Activated T-helper 1 cell treated with anti-CD3 and anti-CD28 coated beads, Interleukin-2, amount 50 U/mL, for 16 hours (primary cell): ENCODE data around the gene AUTS2.
A peak's percentile ranks its signal among the peaks of the same experiment; 100 is the strongest.
"Not testable (repeated sequence)": the region's sequence is repeated elsewhere in the genome, so short reads cannot be mapped to it uniquely, and the experiment has no call there.

ENCODE experiments used
- DNase-seq, 2 donors: peaks; one replicate each; pipeline ENCODE4 v3.0.0-alpha.2; 2020; ENCODE audit warnings: low read depth in 1 of 2, low spot score in 1 of 2

Gene AUTS2

GRCh38 chr7:70632400-70632799, 1034.1 kb downstream of the AUTS2 start:
- no peak for DNase-seq

DNA sequence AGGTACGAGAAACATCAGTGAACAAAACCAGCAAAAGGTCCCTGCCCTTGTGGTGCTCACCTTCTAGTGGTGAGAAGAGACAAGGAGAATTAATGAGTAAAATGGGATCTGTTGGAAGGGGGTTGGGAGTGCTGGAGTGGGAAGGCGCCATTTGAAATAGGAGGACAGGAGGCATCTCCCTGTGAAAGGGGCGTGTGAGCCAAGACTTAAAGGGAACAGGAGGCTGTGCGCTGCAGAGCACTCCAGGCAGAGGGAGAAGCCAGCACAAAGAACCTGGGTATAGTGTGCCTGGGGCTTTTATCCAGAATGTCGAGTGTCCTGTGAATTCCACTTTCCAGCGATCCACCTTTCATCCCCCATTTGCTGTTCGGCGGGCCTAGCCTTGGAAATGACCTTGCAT, 1035.8 kb downstream of the AUTS2 start:
- DNase-seq = no peak

GRCh38 chr7:70634610-70635068, 1036.4 kb downstream of the AUTS2 start:
- DNase-seq = no peak

- DNase-seq = no peak
Measured at GRCh38 chr7:70635633-70636032, 1037.4 kb downstream of the AUTS2 start.

DNA sequence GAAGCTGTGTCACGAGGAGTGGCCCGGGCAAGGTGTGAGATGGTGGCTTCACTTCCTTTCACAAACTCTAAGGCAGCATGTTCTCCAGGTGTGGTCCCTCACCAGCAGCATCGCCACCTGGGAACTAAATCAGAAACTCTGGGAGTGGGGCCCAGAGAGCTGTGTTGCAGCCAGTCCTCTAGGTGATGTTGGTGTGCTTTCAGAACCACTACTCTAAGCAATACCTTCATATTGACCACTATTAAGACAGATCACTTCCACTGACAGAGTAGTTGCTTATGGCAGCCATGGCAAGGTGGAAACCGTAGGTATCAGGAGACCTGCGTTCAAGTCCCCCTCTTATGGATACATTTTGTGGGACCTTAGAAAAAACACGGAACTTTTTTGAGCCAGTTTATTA, 1037.9 kb downstream of the AUTS2 start:
- no peak for DNase-seq

- no peak for DNase-seq
Measured at GRCh38 chr7:70637726-70638125, 1039.5 kb downstream of the AUTS2 start.

GRCh38 chr7:70638158-70639107, 1040.2 kb downstream of the AUTS2 start:
- DNase-seq = no peak

- DNase-seq = no peak
Measured at GRCh38 chr7:70640266-70640833, 1042.1 kb downstream of the AUTS2 start.

DNA sequence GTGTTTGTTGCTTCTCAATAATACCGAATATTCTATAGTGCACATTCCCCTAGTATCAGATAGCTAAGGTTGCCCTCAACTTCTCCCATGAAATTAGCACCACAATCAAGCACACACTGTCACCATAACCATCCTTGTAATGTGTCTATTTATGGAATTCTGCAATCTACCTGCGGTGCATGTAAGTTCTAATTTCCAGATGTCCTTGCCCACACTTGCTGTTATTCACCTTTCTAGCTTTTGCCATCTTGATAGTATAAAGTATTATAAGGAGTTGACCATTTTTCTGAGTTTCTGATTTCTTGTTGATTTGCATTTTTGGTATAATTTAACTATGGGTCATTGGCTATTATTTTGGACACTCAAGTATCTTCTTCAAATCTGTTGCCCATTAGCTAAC, 1043.6 kb downstream of the AUTS2 start:
- no peak for DNase-seq

GRCh38 chr7:70645279-70645678, 1047.0 kb downstream of the AUTS2 start:
- DNase-seq = no peak

DNA sequence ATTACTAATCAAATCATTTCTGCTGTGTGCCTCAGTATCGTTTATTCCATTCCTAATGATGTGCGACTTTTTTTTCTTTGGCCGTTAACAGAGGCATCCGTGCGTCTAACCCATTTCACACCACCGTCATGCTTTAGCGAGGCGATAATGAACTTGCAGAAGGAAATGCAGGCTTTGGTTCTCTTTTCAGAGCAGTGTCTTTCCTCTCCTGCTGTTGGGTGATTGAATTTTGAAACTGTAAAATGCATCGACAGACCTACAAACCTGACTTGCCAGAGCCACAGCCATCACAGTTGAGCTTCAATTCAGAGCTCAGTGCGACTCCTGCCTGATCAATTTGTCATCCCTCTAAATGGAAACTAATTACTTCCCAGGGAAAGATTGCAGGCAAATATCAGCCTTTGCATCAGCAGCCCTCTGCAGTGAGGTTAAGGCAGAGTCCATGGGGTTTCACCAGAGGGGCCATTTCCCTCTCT, 1047.6 kb downstream of the AUTS2 start:
- DNase-seq = no peak

GRCh38 chr7:70646536-70647248, 1048.4 kb downstream of the AUTS2 start:
- DNase-seq = no peak

DNA sequence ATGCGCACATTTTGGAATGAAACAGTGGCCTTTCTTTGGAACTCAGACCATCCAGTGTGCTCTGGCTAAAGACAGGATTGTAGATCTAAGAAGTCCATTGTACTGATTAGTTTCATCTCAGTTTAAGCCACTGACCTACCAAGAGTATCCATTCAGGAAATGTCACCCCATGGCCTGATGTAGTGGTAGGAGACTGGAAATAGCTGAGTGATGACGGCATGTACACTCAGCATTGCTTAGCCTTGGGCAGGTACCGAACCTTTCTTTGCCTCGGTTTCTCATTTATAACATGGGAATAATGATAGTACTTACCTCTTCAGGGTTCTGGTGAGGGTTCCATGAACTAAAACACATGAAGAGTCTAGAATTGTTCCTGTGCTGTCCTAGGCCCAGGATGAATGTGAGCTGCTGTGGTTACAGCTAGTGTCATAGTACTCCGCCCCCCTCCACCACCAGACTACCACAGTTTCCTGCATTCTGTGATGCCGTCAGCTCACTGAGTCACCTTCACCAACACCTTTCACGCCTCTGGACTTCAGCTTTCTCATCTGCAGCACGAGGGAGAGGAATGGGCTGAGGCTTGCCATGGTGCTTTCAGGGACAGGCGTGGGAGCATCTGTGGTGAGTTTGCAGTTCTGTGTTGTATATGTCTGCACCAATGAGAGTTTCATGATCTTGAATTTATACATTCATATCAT, 1049.7 kb downstream of the AUTS2 start:
- peak; percentile 25 to 70 for DNase-seq

GRCh38 chr7:70648499-70648861, 1050.2 kb downstream of the AUTS2 start:
- DNase-seq = not testable (repeated sequence)

GRCh38 chr7:70649323-70649722, 1051.0 kb downstream of the AUTS2 start:
- no peak for DNase-seq

- no peak for DNase-seq
Measured at GRCh38 chr7:70654146-70654545, 1055.9 kb downstream of the AUTS2 start.

DNA sequence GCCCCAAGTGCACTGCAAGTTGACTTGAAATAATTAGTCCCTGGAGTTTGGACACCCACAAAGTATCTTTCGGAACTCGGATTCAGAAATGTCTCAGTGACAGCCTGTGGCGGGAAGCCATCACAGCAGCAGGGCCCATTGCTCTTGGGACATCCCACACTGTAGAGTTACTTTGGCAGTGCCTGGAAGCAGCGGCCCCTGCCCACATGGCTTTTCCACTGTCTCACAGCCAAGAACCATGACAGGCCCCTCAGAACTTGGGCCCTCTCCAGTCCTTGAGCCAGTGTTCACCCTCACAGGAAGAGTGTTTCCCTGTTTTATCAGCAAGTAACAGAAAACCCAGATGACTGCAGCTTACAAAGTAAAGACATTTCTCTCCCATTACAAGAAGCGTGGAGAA, 1056.7 kb downstream of the AUTS2 start:
- DNase-seq = no peak

- DNase-seq = no peak
Measured at GRCh38 chr7:70655694-70656093, 1057.4 kb downstream of the AUTS2 start.

- DNase-seq = no peak
Measured at GRCh38 chr7:70657571-70657970, 1059.3 kb downstream of the AUTS2 start.

- no peak for DNase-seq
Measured at GRCh38 chr7:70657989-70658632, 1059.8 kb downstream of the AUTS2 start.

GRCh38 chr7:70659263-70659662, 1061.0 kb downstream of the AUTS2 start:
- DNase-seq = no peak
